K562 (cell line): Measurements from ENCODE around the gene ADGRB2. TPM values are rescaled to one million over a fixed set of nuclear protein-coding genes. Genes with fewer than 3 reads are reported as not detected.

Source experiments
- ADNP ChIP-seq: fragments of 200-800 bp; sonication (Bioruptor generic); IDR thresholded peaks from 2 replicates; pipeline ENCODE4 v1.6.1; 2016; ENCODE audit warnings: missing genetic modification characterization, missing compliant biosample characterization
- CHD4 ChIP-seq: fragments of 200-600 bp; sonication (generic); IDR thresholded peaks from 3 replicates; pipeline ENCODE4 v1.6.1; 2012; ENCODE audit warnings: low read depth, mild to moderate bottlenecking, mixed read lengths, low read length, inconsistent platforms; ENCODE audit not compliant: insufficient read depth, insufficient replicate concordance, poor library complexity, severe bottlenecking
- CTBP1 ChIP-seq: fragments of 450-650 bp; IDR thresholded peaks from 2 replicates; pipeline ENCODE4 v1.6.1; 2016; ENCODE audit warnings: borderline replicate concordance
- ETV1 ChIP-seq: fragments of 450-650 bp; conservative IDR thresholded peaks from 2 replicates; pipeline ENCODE4 v1.6.1; 2016; ENCODE audit warnings: missing genetic modification characterization, control low read depth, low read depth, missing compliant biosample characterization
- ETV5 ChIP-seq: sonication (generic); formaldehyde crosslinking; IDR thresholded peaks from 2 replicates; pipeline ENCODE4 v1.4.0; 2020; ENCODE audit warnings: low read depth, mild to moderate bottlenecking, missing genetic modification reagents
- FOSL1 ChIP-seq: fragments of 200-800 bp; sonication (Bioruptor generic); conservative IDR thresholded peaks from 2 replicates; pipeline ENCODE4 v1.6.1; 2016; ENCODE audit warnings: missing genetic modification characterization, missing compliant biosample characterization
- FOXA3 ChIP-seq, 2 experiments: fragments of 450-650 bp in 1 of 2; sonication (generic) in 1 of 2; formaldehyde crosslinking; IDR thresholded peaks in 1 of 2; conservative IDR thresholded peaks in 1 of 2; 2 replicates each; pipeline versions ENCODE4 v1.4.0 to v1.8.0; 2020 to 2022; ENCODE audit warnings: mild to moderate bottlenecking in 2 of 2, missing genetic modification reagents in 1 of 2
- KDM1A ChIP-seq, 2 experiments: fragments of 450-650 bp; IDR thresholded peaks; 2 replicates each; pipeline ENCODE4 v1.6.1; 2016; ENCODE audit warnings: mild to moderate bottlenecking in 2 of 2
- PKNOX1 ChIP-seq: fragments of 450-650 bp; IDR thresholded peaks from 2 replicates; pipeline ENCODE4 v1.6.1; 2016
- POLR3G ChIP-seq: IDR thresholded peaks from 2 replicates; pipeline ENCODE4 v1.6.1; 2011; ENCODE audit not compliant: insufficient read length, insufficient replicate concordance; ENCODE audit errors: extremely low read depth
- SOX6 ChIP-seq: fragments of 450-650 bp; IDR thresholded peaks from 2 replicates; pipeline ENCODE4 v1.6.1; 2014; ENCODE audit warnings: mild to moderate bottlenecking
- TAL1 ChIP-seq: fragments of 450-650 bp; IDR thresholded peaks from 2 replicates; pipeline ENCODE4 v1.6.1; 2016; ENCODE audit warnings: mild to moderate bottlenecking
- TBL1XR1 ChIP-seq, 2 experiments: IDR thresholded peaks; 2 replicates each; pipeline ENCODE4 v1.6.1; 2012; ENCODE audit warnings: improper control_type of control experiment in 2 of 2, low read length in 2 of 2, mild to moderate bottlenecking in 1 of 2
- TRIM25 ChIP-seq: fragments of 450-650 bp; IDR thresholded peaks from 2 replicates; pipeline ENCODE4 v1.7.0; 2016; ENCODE audit warnings: borderline replicate concordance
- ZNF143 ChIP-seq: sonication (generic); formaldehyde crosslinking; IDR thresholded peaks from 2 replicates; pipeline ENCODE4 v1.9.0; 2022; ENCODE audit warnings: mild to moderate bottlenecking, missing genetic modification reagents
- ZSCAN29 ChIP-seq: fragments of 450-650 bp; IDR thresholded peaks from 2 replicates; pipeline ENCODE4 v1.6.1; 2017
- polyA plus RNA-seq, 8 experiments: library from polyadenylated mRNA; depleted of rRNA in 4 of 8; stranded (reverse) in 5 of 8; unstranded in 3 of 8; fragments of >200 nt; fragmentation: Nextera tagmentation in 2 of 8; fragmentation: Illumina TruSeq in 1 of 8; extraction: Ambion mirVana in 2 of 8; extraction: Trizol in 1 of 8; gene quantifications; 2 replicates each; pipeline versions ENCODE4 v1.2.1 to v1.2.3, GENCODE V29; 2011 to 2014; ENCODE audit warnings: inconsistent platforms in 1 of 8, missing spikeins in 1 of 8
- total RNA-seq, 7 experiments: library from RNA; depleted of rRNA in 6 of 7; stranded (reverse); fragments of >200 nt in 6 of 7; fragmentation: Illumina TruSeq in 2 of 7; extraction: Trizol in 2 of 7; gene quantifications; 2 replicates each; pipeline versions ENCODE4 v1.2.1 to v1.2.3, GENCODE V29; 2011 to 2021; ENCODE audit warnings: low replicate concordance in 1 of 7
- TF ChIP-seq, protein P1 (sequence below): sonication (generic); formaldehyde crosslinking; IDR thresholded peaks from 2 replicates; pipeline ENCODE4 v1.8.0; 2022; ENCODE audit warnings: mild to moderate bottlenecking, missing genetic modification reagents, borderline replicate concordance
- TF ChIP-seq, protein P2 (sequence below): fragments of 450-650 bp; IDR thresholded peaks from 2 replicates; pipeline ENCODE4 v1.6.1; 2016; ENCODE audit warnings: low read depth, mild to moderate bottlenecking, moderate library complexity
- TF ChIP-seq, protein P3 (sequence below): sonication (generic); formaldehyde crosslinking; IDR thresholded peaks from 2 replicates; pipeline ENCODE4 v1.8.0; 2022; ENCODE audit warnings: mild to moderate bottlenecking, low read depth, missing genetic modification reagents

ADGRB2 gene
- total and polyA plus RNA-seq, 9 of the 15 experiments (the other 6 are each of a cell fraction or from before 2014, with no cell fraction given), result 0.04 to 0.23 (median 0.20) TPM; not detected in 2

GRCh38 chr1:31768939-31769704 lies 5.0 kb upstream of the ADGRB2 start (continued):
- TF ChIP-seq ZNF143 (CRISPR knock-in tag) (0 out of 2 replicates have a peak, but pooled peaks have one; percentile 19), SOX6 (peak; percentile 57; the same call in 1 of the 2 replicates), TAL1 (peak; percentile 70), POLR3G (no peak), PKNOX1 (peak; percentile 53; the same call in 1 of the 2 replicates), TRIM25 (no peak), FOXA3 (CRISPR knock-in tag; conservative IDR thresholded peaks at IDR 0.05 in 1 of 2, IDR thresholded peaks at IDR 0.05 in 1 of 2) (peak; percentile 93 to 97; a peak in 3 of 4 replicates), CTBP1 (peak; percentile 64), TBL1XR1 (IDR thresholded peaks at IDR 0.05; ENCODE audit: low read length in 2 of 2) (peak in 1 of 2 experiments; percentile 46; a peak in 1 of 4 replicates), ADNP (peak; percentile 99), ETV1 (tag) (peak; percentile 30; the same call in 1 of the 2 replicates), ZSCAN29 (no peak), ETV5 (CRISPR knock-in tag) (no peak), FOSL1 (tag) (0 out of 2 replicates have a peak, but pooled peaks have one; percentile 34), CHD4 (peak; percentile 83), KDM1A (IDR thresholded peaks at IDR 0.05) (peak; percentile 66 to 77; a peak in 3 of 4 replicates)
- TF ChIP-seq, protein P1, sequence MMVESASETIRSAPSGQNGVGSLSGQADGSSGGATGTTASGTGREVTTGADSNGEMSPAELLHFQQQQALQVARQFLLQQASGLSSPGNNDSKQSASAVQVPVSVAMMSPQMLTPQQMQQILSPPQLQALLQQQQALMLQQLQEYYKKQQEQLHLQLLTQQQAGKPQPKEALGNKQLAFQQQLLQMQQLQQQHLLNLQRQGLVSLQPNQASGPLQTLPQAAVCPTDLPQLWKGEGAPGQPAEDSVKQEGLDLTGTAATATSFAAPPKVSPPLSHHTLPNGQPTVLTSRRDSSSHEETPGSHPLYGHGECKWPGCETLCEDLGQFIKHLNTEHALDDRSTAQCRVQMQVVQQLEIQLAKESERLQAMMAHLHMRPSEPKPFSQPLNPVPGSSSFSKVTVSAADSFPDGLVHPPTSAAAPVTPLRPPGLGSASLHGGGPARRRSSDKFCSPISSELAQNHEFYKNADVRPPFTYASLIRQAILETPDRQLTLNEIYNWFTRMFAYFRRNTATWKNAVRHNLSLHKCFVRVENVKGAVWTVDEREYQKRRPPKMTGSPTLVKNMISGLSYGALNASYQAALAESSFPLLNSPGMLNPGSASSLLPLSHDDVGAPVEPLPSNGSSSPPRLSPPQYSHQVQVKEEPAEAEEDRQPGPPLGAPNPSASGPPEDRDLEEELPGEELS, result no peak
- TF ChIP-seq, protein P2, sequence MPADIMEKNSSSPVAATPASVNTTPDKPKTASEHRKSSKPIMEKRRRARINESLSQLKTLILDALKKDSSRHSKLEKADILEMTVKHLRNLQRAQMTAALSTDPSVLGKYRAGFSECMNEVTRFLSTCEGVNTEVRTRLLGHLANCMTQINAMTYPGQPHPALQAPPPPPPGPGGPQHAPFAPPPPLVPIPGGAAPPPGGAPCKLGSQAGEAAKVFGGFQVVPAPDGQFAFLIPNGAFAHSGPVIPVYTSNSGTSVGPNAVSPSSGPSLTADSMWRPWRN, result peak; percentile 68
- TF ChIP-seq, protein P3, sequence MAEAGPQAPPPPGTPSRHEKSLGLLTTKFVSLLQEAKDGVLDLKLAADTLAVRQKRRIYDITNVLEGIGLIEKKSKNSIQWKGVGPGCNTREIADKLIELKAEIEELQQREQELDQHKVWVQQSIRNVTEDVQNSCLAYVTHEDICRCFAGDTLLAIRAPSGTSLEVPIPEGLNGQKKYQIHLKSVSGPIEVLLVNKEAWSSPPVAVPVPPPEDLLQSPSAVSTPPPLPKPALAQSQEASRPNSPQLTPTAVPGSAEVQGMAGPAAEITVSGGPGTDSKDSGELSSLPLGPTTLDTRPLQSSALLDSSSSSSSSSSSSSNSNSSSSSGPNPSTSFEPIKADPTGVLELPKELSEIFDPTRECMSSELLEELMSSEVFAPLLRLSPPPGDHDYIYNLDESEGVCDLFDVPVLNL, result no peak
